ENCODE data around the gene LIN7C. TPM values are rescaled to one million over a fixed set of nuclear protein-coding genes. Genes with fewer than 3 reads are reported as not detected.

LIN7C gene
- total and polyA plus RNA-seq, 12 donors, result 7.2 to 53.4 (median 33.6) TPM

- no peaks in the 10 kb centered on the region for H3K4me1 ChIP-seq (replicated peaks in 1 of 2)
- H3K27ac ChIP-seq, result no peak overlapping the region
- TF ChIP-seq CTCF (IDR thresholded peaks at IDR 0.05) (no peak), POLR2A (IDR thresholded peaks at IDR 0.05) (no peak)
- no peak overlapping the region for H3K4me3 ChIP-seq
- no peaks in the 10 kb centered on the region for H3K27me3 ChIP-seq
- intact Hi-C loops (cut with DNase I), result no loop called here
- no peaks in the 10 kb centered on the region for H3K36me3 ChIP-seq (replicated peaks in 1 of 2)
- 79 to 98% (median 89%) methylated on average over 2 of the region's 2 CpGs for WGBS, 4 donors
- no peak for DNase-seq
- H3K9me3 ChIP-seq (replicated peaks in 1 of 3), result no peaks in the 10 kb centered on the region
These were observed 35.2 kb upstream of the LIN7C start for GRCh38 chr11:27541790-27542189.

- DNase-seq, result no peak
- Histone ChIP-seq H3K4me1 (replicated peaks in 1 of 2) (no peaks in the 10 kb centered on the region), H3K27me3 (no peaks in the 10 kb centered on the region), H3K9me3 (replicated peaks in 1 of 3) (no peaks in the 10 kb centered on the region), H3K27ac (no peak overlapping the region), H3K4me3 (no peak overlapping the region), H3K36me3 (replicated peaks in 1 of 2) (no peaks in the 10 kb centered on the region)
- TF ChIP-seq POLR2A (IDR thresholded peaks at IDR 0.05) (no peak), CTCF (IDR thresholded peaks at IDR 0.05) (no peak)
- intact Hi-C loops (cut with DNase I), result no loop called here
These were observed 33.5 kb upstream of the LIN7C start for GRCh38 chr11:27540051-27540450.

DNA sequence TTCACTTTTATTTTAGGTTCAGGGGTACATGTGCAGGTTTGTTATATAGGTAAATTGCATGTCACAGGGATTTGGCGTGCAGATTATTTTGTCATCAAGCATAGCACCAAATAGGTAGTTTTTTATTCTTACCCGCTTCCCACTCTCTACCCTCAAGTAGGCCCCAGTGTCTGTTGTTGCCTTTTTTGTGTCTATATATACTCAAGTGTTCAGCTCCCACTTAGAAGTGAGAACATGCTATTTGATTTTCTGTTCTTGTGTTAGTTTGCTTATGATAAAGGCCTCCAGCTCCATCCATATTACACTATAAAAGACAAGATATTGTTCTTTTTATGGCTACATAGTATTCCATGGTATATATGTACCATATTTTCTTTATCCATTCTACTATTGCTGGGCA, 28.5 kb upstream of the LIN7C start:
- Histone ChIP-seq H3K9me3 (replicated peaks in 1 of 3) (no peaks in the 10 kb centered on the region), H3K27ac (no peak overlapping the region), H3K4me1 (replicated peaks in 1 of 2) (no peaks in the 10 kb centered on the region), H3K36me3 (replicated peaks in 1 of 2) (no peaks in the 10 kb centered on the region), H3K27me3 (no peaks in the 10 kb centered on the region), H3K4me3 (no peak overlapping the region)
- 89 to 100% (median 95%) methylated on average over 2 of the region's 2 CpGs for WGBS, 4 donors
- intact Hi-C loops (cut with DNase I), result no loop called here
- TF ChIP-seq POLR2A (IDR thresholded peaks at IDR 0.05), result no peak
- TF ChIP-seq CTCF (IDR thresholded peaks at IDR 0.05), result no peak
- no peak for DNase-seq

DNA sequence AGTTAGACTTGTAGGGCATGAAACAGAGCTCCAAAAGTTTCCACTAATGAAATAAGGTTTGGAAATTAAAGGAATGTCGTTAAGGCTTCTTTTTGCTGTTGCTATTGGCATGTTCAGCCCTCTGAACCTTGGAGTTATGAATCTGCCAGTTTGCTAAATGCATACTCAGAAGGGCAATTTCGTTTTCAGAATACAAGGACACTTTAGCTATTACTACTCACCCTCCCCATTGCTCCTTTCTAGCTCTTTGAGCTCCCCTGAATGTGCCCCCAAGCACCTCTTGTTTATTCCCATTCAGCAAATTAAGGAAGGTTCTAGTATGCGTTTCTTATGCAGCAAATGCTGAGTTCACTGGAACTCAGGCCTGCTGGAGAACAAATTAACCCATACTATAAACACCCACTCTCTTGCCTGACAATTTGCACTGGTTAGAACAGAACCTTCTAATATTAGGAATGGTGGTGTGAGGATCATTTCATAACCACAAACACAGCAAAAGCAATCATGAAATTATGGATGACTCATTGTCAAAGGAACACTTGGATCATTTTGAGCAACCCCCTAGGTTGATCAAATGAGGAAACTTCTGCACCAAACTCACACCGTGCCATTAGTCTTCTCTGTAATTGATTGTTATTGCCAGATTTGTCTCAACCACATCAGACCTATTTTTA, 26.2 kb upstream of the LIN7C start:
- H3K27ac ChIP-seq, result no peak overlapping the region
- intact Hi-C loops (cut with DNase I), result no loop called here
- H3K36me3 ChIP-seq (replicated peaks in 1 of 2), result no peaks in the 10 kb centered on the region
- no peaks in the 10 kb centered on the region for H3K9me3 ChIP-seq (replicated peaks in 1 of 3)
- 61 to 70% (median 67%) methylated on average over 4 of the region's 4 CpGs for WGBS, 4 donors
- DNase-seq, result no peak
- no peaks in the 10 kb centered on the region for H3K27me3 ChIP-seq
- H3K4me1 ChIP-seq (replicated peaks in 1 of 2), result no peaks in the 10 kb centered on the region
- H3K4me3 ChIP-seq, result no peak overlapping the region
- TF ChIP-seq POLR2A (IDR thresholded peaks at IDR 0.05) (no peak), CTCF (IDR thresholded peaks at IDR 0.05) (no peak)
